ENCODE data around the gene FAM89B. TPM values are rescaled to one million over a fixed set of nuclear protein-coding genes. Genes with fewer than 3 reads are reported as not detected.

FAM89B gene
- polyA plus RNA-seq, 1 donor from 2014 or later: 75.1 TPM

DNA sequence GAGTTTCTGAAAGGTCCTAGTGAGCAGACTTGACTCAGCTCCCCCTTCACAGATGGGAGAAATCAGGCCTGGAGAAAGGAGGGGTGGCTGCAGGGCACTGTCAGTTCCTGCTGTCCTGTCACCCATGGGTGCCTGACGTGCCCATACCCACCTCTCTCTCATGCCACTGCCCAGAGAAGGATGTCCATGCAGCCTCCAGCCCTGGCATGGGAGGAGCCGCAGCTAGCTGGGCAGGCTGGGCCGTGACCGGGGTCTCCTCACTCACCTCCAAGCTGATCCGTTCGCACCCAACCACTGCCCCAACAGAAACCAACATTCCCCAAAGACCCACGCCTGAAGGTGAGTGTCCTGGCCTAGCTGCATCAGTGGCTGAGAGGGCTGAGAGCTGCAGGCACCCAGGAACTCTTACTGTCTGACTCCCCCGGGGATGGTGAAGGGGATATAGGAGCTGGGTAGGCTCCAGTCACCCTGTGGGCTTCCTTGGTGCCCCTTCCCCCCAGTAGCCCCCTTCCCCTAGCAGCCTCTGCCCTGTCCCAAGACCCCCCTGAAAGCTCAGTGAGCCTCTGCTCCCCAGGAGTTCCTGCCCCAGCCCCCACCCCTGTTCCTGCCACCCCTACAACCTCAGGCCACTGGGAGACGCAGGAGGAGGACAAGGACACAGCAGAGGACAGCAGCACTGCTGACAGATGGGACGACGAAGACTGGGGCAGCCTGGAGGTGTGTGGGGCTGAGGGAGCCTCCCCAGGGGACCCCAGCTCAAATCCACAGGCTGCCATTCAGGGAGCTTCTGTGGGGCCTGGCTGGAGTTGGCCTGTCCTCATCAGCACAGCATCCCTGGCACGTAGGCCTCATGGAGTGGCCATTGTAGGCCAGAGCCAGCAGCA, 35.7 kb upstream of the FAM89B start:
- no peak overlapping the region for H3K27ac ChIP-seq (ENCODE audit: low read length)
- no peak overlapping the region for H2AFZ ChIP-seq (ENCODE audit: low read depth, low read length)
- H4K20me1 ChIP-seq (ENCODE audit: insufficient read depth): peaks cover 6% of the 10 kb centered on the region
- H3F3A ChIP-seq (ENCODE audit: insufficient read depth, low read length, poor library complexity, severe bottlenecking): no peaks in the 10 kb centered on the region
- peaks cover 40% of the 10 kb centered on the region for H3K27me3 ChIP-seq (ENCODE audit: insufficient read depth, low read depth, low read length)
- TF ChIP-seq POLR2AphosphoS5 (IDR thresholded peaks at IDR 0.05): no peak
- no peak for TF ChIP-seq SMC3 (conservative IDR thresholded peaks at IDR 0.05; ENCODE audit: poor library complexity)
- no peak for TF ChIP-seq EZH2 (IDR thresholded peaks at IDR 0.05; ENCODE audit: borderline replicate concordance, insufficient read depth, low read length, poor library complexity, severe bottlenecking)
- TF ChIP-seq, protein P1, sequence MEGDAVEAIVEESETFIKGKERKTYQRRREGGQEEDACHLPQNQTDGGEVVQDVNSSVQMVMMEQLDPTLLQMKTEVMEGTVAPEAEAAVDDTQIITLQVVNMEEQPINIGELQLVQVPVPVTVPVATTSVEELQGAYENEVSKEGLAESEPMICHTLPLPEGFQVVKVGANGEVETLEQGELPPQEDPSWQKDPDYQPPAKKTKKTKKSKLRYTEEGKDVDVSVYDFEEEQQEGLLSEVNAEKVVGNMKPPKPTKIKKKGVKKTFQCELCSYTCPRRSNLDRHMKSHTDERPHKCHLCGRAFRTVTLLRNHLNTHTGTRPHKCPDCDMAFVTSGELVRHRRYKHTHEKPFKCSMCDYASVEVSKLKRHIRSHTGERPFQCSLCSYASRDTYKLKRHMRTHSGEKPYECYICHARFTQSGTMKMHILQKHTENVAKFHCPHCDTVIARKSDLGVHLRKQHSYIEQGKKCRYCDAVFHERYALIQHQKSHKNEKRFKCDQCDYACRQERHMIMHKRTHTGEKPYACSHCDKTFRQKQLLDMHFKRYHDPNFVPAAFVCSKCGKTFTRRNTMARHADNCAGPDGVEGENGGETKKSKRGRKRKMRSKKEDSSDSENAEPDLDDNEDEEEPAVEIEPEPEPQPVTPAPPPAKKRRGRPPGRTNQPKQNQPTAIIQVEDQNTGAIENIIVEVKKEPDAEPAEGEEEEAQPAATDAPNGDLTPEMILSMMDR (IDR thresholded peaks at IDR 0.05; ENCODE audit: poor library complexity, severe bottlenecking): no peak
- TF ChIP-seq TAF1 (IDR thresholded peaks at IDR 0.05; ENCODE audit: low read depth): no peak
- TF ChIP-seq, protein P2, sequence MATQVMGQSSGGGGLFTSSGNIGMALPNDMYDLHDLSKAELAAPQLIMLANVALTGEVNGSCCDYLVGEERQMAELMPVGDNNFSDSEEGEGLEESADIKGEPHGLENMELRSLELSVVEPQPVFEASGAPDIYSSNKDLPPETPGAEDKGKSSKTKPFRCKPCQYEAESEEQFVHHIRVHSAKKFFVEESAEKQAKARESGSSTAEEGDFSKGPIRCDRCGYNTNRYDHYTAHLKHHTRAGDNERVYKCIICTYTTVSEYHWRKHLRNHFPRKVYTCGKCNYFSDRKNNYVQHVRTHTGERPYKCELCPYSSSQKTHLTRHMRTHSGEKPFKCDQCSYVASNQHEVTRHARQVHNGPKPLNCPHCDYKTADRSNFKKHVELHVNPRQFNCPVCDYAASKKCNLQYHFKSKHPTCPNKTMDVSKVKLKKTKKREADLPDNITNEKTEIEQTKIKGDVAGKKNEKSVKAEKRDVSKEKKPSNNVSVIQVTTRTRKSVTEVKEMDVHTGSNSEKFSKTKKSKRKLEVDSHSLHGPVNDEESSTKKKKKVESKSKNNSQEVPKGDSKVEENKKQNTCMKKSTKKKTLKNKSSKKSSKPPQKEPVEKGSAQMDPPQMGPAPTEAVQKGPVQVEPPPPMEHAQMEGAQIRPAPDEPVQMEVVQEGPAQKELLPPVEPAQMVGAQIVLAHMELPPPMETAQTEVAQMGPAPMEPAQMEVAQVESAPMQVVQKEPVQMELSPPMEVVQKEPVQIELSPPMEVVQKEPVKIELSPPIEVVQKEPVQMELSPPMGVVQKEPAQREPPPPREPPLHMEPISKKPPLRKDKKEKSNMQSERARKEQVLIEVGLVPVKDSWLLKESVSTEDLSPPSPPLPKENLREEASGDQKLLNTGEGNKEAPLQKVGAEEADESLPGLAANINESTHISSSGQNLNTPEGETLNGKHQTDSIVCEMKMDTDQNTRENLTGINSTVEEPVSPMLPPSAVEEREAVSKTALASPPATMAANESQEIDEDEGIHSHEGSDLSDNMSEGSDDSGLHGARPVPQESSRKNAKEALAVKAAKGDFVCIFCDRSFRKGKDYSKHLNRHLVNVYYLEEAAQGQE (IDR thresholded peaks at IDR 0.05; ENCODE audit: borderline replicate concordance): no peak
- no peak for TF ChIP-seq RAD21 (conservative IDR thresholded peaks at IDR 0.05)
- no peaks in the 10 kb centered on the region for H3K9me3 ChIP-seq (ENCODE audit: low read length)
- no peak overlapping the region for H3K4me2 ChIP-seq (ENCODE audit: low read length)
- H3K36me3 ChIP-seq (ENCODE audit: insufficient read depth, low read length): no peaks in the 10 kb centered on the region
- no peaks in the 10 kb centered on the region for H3K9me2 ChIP-seq (ENCODE audit: insufficient read depth, low read length)
- no peaks in the 10 kb centered on the region for H3K79me2 ChIP-seq (replicated peaks; ENCODE audit: insufficient read depth, low read length)
- H3K4me3 ChIP-seq (ENCODE audit: low read length): no peak overlapping the region
- H3K9ac ChIP-seq (ENCODE audit: low read length): no peak overlapping the region

DNA sequence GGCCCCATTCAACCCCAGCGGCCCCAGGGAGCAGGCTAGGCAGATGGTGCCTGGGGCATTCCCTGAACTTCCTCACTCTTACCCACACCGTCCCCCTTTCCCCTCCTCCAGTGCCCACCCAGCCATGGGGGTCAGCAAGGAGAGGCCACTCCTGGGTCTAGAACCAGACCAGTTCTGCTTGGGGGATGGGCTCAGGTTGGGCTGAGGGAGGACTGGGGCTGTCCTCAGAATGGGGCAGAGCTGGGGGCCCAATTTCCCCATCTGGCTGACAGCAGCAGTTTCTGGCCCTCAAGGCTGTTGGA, 35.1 kb upstream of the FAM89B start:
- Histone ChIP-seq H3K9ac (ENCODE audit: low read length) (no peak overlapping the region), H3K9me3 (ENCODE audit: low read length) (no peaks in the 10 kb centered on the region), H3K79me2 (replicated peaks; ENCODE audit: insufficient read depth, low read length) (no peaks in the 10 kb centered on the region), H3K27me3 (ENCODE audit: insufficient read depth, low read depth, low read length) (peaks cover 45% of the 10 kb centered on the region), H3K9me2 (ENCODE audit: insufficient read depth, low read length) (no peaks in the 10 kb centered on the region), H2AFZ (ENCODE audit: low read depth, low read length) (no peak overlapping the region), H3K27ac (ENCODE audit: low read length) (no peak overlapping the region), H3K4me2 (ENCODE audit: low read length) (no peak overlapping the region), H3K36me3 (ENCODE audit: insufficient read depth, low read length) (no peaks in the 10 kb centered on the region), H3F3A (ENCODE audit: insufficient read depth, low read length, poor library complexity, severe bottlenecking) (no peaks in the 10 kb centered on the region), H4K20me1 (ENCODE audit: insufficient read depth) (peaks cover 6% of the 10 kb centered on the region), H3K4me3 (ENCODE audit: low read length) (no peak overlapping the region)
- TF ChIP-seq, protein P2 (IDR thresholded peaks at IDR 0.05; ENCODE audit: borderline replicate concordance): no peak
- TF ChIP-seq SMC3 (conservative IDR thresholded peaks at IDR 0.05; ENCODE audit: poor library complexity) (no peak), EP300 (conservative IDR thresholded peaks at IDR 0.05; ENCODE audit: poor library complexity, severe bottlenecking) (no peak), MXI1 (conservative IDR thresholded peaks at IDR 0.05; ENCODE audit: poor library complexity, severe bottlenecking) (no peak), POLR2AphosphoS5 (IDR thresholded peaks at IDR 0.05) (no peak), TAF1 (IDR thresholded peaks at IDR 0.05; ENCODE audit: low read depth) (no peak)
- TF ChIP-seq, protein P1 (IDR thresholded peaks at IDR 0.05; ENCODE audit: poor library complexity, severe bottlenecking): no peak

All from neural cell (in vitro differentiated cells).